ENCODE data around the gene RRAS2. TPM values are rescaled to one million over a fixed set of nuclear protein-coding genes. Genes with fewer than 3 reads are reported as not detected.

RRAS2 gene
- total and polyA plus RNA-seq, 10 of the 15 experiments (the other 5 are each of a cell fraction or from before 2014, with no cell fraction given): 26.9 to 72.4 (median 45.4) TPM

DNA sequence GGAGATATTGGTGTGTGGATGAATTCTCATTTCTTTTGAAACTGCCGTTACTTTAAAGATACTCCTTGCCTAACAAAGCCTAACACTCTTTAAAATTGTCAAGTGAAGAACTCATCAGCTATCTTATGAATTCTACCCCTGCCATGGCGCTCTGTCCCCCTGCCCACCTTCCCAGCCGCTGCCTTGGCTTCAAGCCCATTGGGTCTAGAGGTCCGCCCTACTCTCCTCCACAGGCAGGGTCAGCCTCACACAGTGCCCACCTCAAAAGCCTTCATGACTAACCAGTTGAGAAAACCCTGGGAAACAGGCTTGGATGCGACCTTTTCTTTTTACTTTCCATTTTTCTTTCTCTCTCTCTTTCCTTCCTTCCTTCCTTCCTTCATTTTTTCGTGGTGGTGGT, 128.6 kb downstream of the RRAS2 start:
- BruUV-seq (replicated peaks): no TSS peak
- POLR2A ChIA-PET: no interaction called here
- no peak for DNase-seq (ENCODE audit: low read depth, low spot score)
- no peak for FAIRE-seq
- in situ Hi-C loops (cut with MboI) (no loop called here), intact Hi-C loops (cut with micrococcal nuclease; ENCODE audit: unreplicated experiment) (no loop called here)
- RAD21 ChIA-PET (ENCODE audit: unreplicated experiment): no interaction called here
- Histone ChIP-seq H3K9me3 (replicated peaks; ENCODE audit: control insufficient read depth, insufficient read depth, low read length) (no peaks in the 10 kb centered on the region), H3K36me3 (ENCODE audit: control insufficient read depth in 2 of 2, insufficient read depth in 2 of 2, low read length in 1 of 2) (no peaks in the 10 kb centered on the region), H3K79me2 (ENCODE audit: control insufficient read depth, insufficient read depth, low read length) (no peaks in the 10 kb centered on the region), H3K27me3 (replicated peaks in 1 of 2; ENCODE audit: control insufficient read depth in 2 of 2, insufficient read depth in 2 of 2, low read length in 1 of 2) (peaks cover 0 to 4% of the 10 kb centered on the region in 2 experiments; a peak in 2 of 4 replicates), H3K4me1 (ENCODE audit: control insufficient read depth, insufficient read depth, low read length) (no peaks in the 10 kb centered on the region), H3K27ac (ENCODE audit: control insufficient read depth, insufficient read depth) (no peak overlapping the region), H3K4me3 (no peak overlapping the region), H3K4me2 (ENCODE audit: control insufficient read depth, insufficient read depth) (no peak overlapping the region), H3K9ac (ENCODE audit: control insufficient read depth, insufficient read depth, low read length) (no peak overlapping the region), H4K20me1 (ENCODE audit: control insufficient read depth, insufficient read depth) (no peaks in the 10 kb centered on the region), H2AFZ (ENCODE audit: control insufficient read depth, low read depth, low read length) (no peak overlapping the region)
- 25% methylated on average over 6 of the region's 6 CpGs for WGBS (ENCODE audit: insufficient coverage, insufficient replicate concordance, low lambda C conversion rate, missing lambda C conversion rate)
- SMC1A ChIA-PET (ENCODE audit: uncharacterized antibody, unreplicated experiment): no interaction called here
- no peak for ATAC-seq
- CTCF ChIA-PET: no interaction called here
- TF ChIP-seq HDAC6 (IDR thresholded peaks at IDR 0.05; ENCODE audit: unreplicated experiment): no peak
- TF ChIP-seq IKZF1 (conservative IDR thresholded peaks at IDR 0.05): no peak
- TF ChIP-seq, protein P1, sequence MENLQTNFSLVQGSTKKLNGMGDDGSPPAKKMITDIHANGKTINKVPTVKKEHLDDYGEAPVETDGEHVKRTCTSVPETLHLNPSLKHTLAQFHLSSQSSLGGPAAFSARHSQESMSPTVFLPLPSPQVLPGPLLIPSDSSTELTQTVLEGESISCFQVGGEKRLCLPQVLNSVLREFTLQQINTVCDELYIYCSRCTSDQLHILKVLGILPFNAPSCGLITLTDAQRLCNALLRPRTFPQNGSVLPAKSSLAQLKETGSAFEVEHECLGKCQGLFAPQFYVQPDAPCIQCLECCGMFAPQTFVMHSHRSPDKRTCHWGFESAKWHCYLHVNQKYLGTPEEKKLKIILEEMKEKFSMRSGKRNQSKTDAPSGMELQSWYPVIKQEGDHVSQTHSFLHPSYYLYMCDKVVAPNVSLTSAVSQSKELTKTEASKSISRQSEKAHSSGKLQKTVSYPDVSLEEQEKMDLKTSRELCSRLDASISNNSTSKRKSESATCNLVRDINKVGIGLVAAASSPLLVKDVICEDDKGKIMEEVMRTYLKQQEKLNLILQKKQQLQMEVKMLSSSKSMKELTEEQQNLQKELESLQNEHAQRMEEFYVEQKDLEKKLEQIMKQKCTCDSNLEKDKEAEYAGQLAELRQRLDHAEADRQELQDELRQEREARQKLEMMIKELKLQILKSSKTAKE (IDR thresholded peaks at IDR 0.05; ENCODE audit: low read depth, poor library complexity, severe bottlenecking): no peak
- TF ChIP-seq ETV6 (conservative IDR thresholded peaks at IDR 0.05 in 1 of 2, IDR thresholded peaks at IDR 0.05 in 1 of 2; ENCODE audit: borderline replicate concordance in 1 of 2, low read depth in 1 of 2): no peak
- TF ChIP-seq, protein P2, sequence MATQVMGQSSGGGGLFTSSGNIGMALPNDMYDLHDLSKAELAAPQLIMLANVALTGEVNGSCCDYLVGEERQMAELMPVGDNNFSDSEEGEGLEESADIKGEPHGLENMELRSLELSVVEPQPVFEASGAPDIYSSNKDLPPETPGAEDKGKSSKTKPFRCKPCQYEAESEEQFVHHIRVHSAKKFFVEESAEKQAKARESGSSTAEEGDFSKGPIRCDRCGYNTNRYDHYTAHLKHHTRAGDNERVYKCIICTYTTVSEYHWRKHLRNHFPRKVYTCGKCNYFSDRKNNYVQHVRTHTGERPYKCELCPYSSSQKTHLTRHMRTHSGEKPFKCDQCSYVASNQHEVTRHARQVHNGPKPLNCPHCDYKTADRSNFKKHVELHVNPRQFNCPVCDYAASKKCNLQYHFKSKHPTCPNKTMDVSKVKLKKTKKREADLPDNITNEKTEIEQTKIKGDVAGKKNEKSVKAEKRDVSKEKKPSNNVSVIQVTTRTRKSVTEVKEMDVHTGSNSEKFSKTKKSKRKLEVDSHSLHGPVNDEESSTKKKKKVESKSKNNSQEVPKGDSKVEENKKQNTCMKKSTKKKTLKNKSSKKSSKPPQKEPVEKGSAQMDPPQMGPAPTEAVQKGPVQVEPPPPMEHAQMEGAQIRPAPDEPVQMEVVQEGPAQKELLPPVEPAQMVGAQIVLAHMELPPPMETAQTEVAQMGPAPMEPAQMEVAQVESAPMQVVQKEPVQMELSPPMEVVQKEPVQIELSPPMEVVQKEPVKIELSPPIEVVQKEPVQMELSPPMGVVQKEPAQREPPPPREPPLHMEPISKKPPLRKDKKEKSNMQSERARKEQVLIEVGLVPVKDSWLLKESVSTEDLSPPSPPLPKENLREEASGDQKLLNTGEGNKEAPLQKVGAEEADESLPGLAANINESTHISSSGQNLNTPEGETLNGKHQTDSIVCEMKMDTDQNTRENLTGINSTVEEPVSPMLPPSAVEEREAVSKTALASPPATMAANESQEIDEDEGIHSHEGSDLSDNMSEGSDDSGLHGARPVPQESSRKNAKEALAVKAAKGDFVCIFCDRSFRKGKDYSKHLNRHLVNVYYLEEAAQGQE (IDR thresholded peaks at IDR 0.05; ENCODE audit: low read depth, low read length): no peak
- no peak for TF ChIP-seq SIN3A (IDR thresholded peaks at IDR 0.05; ENCODE audit: low read depth, low read length)
- TF ChIP-seq NR2F1 (conservative IDR thresholded peaks at IDR 0.05): no peak
- TF ChIP-seq SREBF1 (IDR thresholded peaks at IDR 0.05; ENCODE audit: low read length): no peak
- TF ChIP-seq ZNF622 (IDR thresholded peaks at IDR 0.05): no peak
- no peak for TF ChIP-seq SREBF2 (IDR thresholded peaks at IDR 0.05; ENCODE audit: low read length)
- TF ChIP-seq BHLHE40 (IDR thresholded peaks at IDR 0.05; ENCODE audit: borderline replicate concordance in 1 of 2, low read depth in 2 of 2, low read length in 1 of 2): no peak
- no peak for TF ChIP-seq NRF1 (conservative IDR thresholded peaks at IDR 0.05; ENCODE audit: low read depth, low read length)
- no peak for TF ChIP-seq MEF2B (IDR thresholded peaks at IDR 0.05; ENCODE audit: partially characterized antibody, poor library complexity, severe bottlenecking)
- TF ChIP-seq GABPA (IDR thresholded peaks at IDR 0.05; ENCODE audit: low read depth): no peak
- TF ChIP-seq NR2C1 (IDR thresholded peaks at IDR 0.05): no peak
